ENCODE data around the gene FCN3. TPM values are rescaled to one million over a fixed set of nuclear protein-coding genes. Genes with fewer than 3 reads are reported as not detected.

FCN3 gene
- total and polyA plus RNA-seq, 9 of the 15 experiments (the other 6 are each of a cell fraction or from before 2014, with no cell fraction given): 0.49 TPM; not detected in 8

- no peak for TF ChIP-seq PATZ1 (CRISPR knock-in tag; IDR thresholded peaks at IDR 0.05; ENCODE audit: borderline replicate concordance)
- TF ChIP-seq ZNF197 (CRISPR knock-in tag; IDR thresholded peaks at IDR 0.05; ENCODE audit: low read depth): no peak
- TF ChIP-seq ZNF232 (CRISPR knock-in tag; IDR thresholded peaks at IDR 0.05): no peak
- no peak for TF ChIP-seq FOXM1 (IDR thresholded peaks at IDR 0.05; ENCODE audit: low read depth)
- TF ChIP-seq FOXM1 (CRISPR knock-in tag; IDR thresholded peaks at IDR 0.05; ENCODE audit: low read depth): no peak
- TF ChIP-seq RFX7 (CRISPR knock-in tag; IDR thresholded peaks at IDR 0.05): no peak
- no peak; the same call in 1 of the 2 replicates for TF ChIP-seq EGR1 (conservative IDR thresholded peaks at IDR 0.05)
- 0 out of 2 replicates have a peak, but pooled peaks have one; percentile 18 for TF ChIP-seq CREB1 (IDR thresholded peaks at IDR 0.05)
- 0 out of 2 replicates have a peak, but pooled peaks have one; percentile 3 for TF ChIP-seq CREB1 (CRISPR knock-in tag; IDR thresholded peaks at IDR 0.05)
- no peak for TF ChIP-seq MEF2D (tag; conservative IDR thresholded peaks at IDR 0.05; ENCODE audit: low read depth)
- no peak for TF ChIP-seq IRF9 (tag; IDR thresholded peaks at IDR 0.05)
- no peak for TF ChIP-seq MGA (IDR thresholded peaks at IDR 0.05)
- no peak for TF ChIP-seq TCF15 (CRISPR knock-in tag; IDR thresholded peaks at IDR 0.05)
Measured at GRCh38 chr1:27365372-27366112, 9.1 kb downstream of the FCN3 start (continued).
